Measurements from ENCODE around the gene KRTAP4-4.
"Not testable (repeated sequence)": the region's sequence is repeated elsewhere in the genome, so short reads cannot be mapped to it uniquely, and the experiment has no call there.

KRTAP4-4 gene

DNA sequence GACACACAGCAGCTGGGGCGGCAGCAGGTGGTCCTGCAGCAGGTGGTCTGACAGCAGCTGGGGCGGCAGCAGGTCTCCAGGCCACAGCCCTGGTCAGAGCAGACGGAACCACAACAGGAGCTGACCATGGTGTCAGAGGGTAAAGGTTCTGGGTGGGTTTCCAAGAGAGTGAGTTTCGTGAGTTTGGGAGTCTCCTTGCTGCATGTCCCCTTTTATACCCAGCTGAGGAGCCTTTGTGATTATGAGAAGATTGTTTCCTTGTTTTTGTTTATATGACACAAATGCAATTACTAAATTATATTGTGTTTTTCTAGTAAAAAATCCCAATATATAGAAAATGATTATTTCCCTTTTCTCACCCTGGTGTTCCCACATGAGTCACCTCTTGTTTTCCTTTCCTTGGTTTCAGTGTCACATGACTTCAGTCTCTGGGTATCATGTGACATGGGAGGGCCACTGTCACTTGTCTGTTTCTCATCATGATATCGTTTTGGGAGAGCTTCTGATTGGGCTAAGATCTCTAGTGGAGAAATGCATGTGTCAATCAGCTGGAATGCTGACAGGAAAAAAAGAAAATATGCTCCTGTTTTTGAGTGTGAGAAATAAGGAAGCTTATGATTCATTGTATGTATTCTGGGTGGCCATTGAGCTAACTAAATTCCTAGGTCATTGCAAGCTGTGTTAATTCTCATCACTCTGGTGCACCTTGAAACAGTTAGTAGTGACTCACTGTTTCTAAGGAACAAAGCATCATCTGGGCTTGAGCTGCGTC, 20.0 kb downstream of the KRTAP4-4 start, which contains the start of gene KRTAP4-6:
KRTAP4-6 (minus strand) TSS at position 185 of the 772 bp plus-strand sequence; CDS start at position 128, 57 bp downstream.
- TF ChIP-seq, protein P1, sequence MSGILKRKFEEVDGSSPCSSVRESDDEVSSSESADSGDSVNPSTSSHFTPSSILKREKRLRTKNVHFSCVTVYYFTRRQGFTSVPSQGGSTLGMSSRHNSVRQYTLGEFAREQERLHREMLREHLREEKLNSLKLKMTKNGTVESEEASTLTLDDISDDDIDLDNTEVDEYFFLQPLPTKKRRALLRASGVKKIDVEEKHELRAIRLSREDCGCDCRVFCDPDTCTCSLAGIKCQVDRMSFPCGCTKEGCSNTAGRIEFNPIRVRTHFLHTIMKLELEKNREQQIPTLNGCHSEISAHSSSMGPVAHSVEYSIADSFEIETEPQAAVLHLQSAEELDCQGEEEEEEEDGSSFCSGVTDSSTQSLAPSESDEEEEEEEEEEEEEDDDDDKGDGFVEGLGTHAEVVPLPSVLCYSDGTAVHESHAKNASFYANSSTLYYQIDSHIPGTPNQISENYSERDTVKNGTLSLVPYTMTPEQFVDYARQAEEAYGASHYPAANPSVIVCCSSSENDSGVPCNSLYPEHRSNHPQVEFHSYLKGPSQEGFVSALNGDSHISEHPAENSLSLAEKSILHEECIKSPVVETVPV (CRISPR knock-in tag; IDR thresholded peaks at IDR 0.05), result no peak
- TF ChIP-seq ZFP3 (CRISPR knock-in tag; IDR thresholded peaks at IDR 0.05) (no peak), GLIS3 (CRISPR knock-in tag; IDR thresholded peaks at IDR 0.05) (no peak), OSR1 (CRISPR knock-in tag; IDR thresholded peaks at IDR 0.05) (no peak), ISL1 (CRISPR knock-in tag; IDR thresholded peaks at IDR 0.05) (no peak), ZNF70 (CRISPR knock-in tag; IDR thresholded peaks at IDR 0.05) (no peak)
- ATAC-seq, result no peak

DNA sequence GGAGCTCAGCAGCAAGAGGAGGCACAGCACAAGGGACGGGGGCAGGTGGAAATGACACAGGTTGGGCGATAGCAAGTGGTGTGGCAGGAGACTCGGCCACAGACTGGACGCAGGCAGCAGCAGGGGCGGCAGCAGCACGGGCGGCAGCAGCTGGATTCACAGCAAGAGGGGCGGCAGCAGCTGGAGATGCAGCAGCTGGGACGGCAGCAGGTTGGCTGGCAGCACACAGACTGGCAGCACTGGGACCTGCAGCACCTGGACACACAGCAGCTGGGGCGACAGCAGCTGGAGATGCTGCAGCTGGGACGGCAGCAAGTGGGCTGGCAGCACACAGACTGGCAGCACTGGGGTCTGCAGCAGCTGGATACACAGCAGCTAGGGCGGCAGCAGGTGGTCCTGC, 20.7 kb downstream of the KRTAP4-4 start:
- ATAC-seq, result not testable (repeated sequence)

DNA sequence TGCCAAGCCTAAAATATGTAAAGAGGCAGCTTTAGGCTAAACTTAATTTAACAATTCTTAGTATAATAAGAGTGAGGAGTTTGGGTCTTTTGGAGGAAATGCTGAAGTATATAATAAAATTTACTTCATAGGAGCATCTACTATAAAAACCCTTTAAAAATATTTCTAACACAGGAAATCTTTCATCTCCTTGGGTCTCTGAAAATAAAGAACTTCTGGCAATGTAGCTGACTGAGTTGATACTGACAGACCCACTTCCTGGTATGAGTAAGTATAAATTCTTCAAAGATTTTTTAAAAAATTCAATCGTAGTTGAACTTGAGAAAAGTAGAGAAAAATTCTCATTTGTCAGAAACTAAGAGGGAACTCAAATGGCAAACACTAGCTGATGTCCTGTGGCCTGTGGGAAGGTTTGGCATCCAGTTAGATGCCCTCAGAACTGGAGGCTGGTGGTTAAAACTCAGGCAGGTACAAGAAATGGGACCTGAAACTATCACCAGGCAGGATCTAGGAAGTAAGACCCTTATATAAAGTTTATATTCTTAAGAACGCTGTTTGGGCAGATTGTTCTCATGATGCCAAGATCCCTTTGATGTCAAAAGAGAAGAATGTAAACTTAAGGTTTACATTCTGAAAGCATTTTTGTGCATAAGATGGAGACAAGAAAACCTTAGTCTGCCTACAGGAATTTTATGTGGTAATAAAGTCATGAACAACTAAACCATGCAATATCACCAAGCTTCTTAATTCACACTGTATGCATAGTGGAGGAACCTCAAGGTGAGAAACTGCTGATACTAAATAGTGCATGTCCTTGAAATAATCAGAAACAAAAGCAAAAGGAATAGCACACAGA, 26.4 kb downstream of the KRTAP4-4 start:
- ATAC-seq, result no peak
- TF ChIP-seq, protein P2, sequence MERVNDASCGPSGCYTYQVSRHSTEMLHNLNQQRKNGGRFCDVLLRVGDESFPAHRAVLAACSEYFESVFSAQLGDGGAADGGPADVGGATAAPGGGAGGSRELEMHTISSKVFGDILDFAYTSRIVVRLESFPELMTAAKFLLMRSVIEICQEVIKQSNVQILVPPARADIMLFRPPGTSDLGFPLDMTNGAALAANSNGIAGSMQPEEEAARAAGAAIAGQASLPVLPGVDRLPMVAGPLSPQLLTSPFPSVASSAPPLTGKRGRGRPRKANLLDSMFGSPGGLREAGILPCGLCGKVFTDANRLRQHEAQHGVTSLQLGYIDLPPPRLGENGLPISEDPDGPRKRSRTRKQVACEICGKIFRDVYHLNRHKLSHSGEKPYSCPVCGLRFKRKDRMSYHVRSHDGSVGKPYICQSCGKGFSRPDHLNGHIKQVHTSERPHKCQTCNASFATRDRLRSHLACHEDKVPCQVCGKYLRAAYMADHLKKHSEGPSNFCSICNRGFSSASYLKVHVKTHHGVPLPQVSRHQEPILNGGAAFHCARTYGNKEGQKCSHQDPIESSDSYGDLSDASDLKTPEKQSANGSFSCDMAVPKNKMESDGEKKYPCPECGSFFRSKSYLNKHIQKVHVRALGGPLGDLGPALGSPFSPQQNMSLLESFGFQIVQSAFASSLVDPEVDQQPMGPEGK (CRISPR knock-in tag; IDR thresholded peaks at IDR 0.05; ENCODE audit: borderline replicate concordance), result no peak
- TF ChIP-seq, protein P3, sequence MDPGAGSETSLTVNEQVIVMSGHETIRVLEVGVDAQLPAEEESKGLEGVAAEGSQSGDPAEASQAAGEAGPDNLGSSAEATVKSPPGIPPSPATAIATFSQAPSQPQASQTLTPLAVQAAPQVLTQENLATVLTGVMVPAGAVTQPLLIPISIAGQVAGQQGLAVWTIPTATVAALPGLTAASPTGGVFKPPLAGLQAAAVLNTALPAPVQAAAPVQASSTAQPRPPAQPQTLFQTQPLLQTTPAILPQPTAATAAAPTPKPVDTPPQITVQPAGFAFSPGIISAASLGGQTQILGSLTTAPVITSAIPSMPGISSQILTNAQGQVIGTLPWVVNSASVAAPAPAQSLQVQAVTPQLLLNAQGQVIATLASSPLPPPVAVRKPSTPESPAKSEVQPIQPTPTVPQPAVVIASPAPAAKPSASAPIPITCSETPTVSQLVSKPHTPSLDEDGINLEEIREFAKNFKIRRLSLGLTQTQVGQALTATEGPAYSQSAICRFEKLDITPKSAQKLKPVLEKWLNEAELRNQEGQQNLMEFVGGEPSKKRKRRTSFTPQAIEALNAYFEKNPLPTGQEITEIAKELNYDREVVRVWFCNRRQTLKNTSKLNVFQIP (CRISPR knock-in tag; IDR thresholded peaks at IDR 0.05; ENCODE audit: borderline replicate concordance, low read depth), result no peak
- TF ChIP-seq ZNF8 (CRISPR knock-in tag; IDR thresholded peaks at IDR 0.05), result no peak

DNA sequence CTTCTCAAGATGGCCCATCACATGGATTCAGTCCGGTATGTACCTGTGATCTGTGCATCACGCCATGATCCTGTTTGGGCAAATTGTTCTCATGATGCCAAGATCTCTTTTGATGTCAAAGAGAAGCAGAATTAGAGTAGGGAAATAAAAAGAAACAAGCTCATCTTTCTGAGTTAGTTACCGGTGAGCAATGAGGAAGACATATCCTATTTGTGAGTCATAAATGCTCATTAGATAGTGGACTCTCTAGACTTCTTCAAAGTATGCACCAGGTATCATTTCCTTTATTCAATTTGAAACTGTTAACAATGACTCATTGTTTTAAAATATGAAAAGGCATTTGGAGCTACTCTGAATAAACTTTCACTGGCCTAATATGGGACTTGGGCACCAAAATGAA, 28.6 kb downstream of the KRTAP4-4 start:
- no peak for ATAC-seq
- TF ChIP-seq OSR1 (CRISPR knock-in tag; IDR thresholded peaks at IDR 0.05) (no peak), PPARA (CRISPR knock-in tag; IDR thresholded peaks at IDR 0.05; ENCODE audit: borderline replicate concordance) (no peak), ARNTL (CRISPR knock-in tag; IDR thresholded peaks at IDR 0.05; ENCODE audit: borderline replicate concordance, low read depth) (no peak), CSDC2 (CRISPR knock-in tag; IDR thresholded peaks at IDR 0.05) (no peak), RARB (CRISPR knock-in tag; IDR thresholded peaks at IDR 0.05) (no peak), BACH2 (CRISPR knock-in tag; IDR thresholded peaks at IDR 0.05; ENCODE audit: borderline replicate concordance) (no peak), ZNF8 (CRISPR knock-in tag; IDR thresholded peaks at IDR 0.05) (no peak), TOX (CRISPR knock-in tag; IDR thresholded peaks at IDR 0.05; ENCODE audit: borderline replicate concordance) (no peak)
- TF ChIP-seq, protein P1 (CRISPR knock-in tag; IDR thresholded peaks at IDR 0.05), result no peak
- TF ChIP-seq, protein P4, sequence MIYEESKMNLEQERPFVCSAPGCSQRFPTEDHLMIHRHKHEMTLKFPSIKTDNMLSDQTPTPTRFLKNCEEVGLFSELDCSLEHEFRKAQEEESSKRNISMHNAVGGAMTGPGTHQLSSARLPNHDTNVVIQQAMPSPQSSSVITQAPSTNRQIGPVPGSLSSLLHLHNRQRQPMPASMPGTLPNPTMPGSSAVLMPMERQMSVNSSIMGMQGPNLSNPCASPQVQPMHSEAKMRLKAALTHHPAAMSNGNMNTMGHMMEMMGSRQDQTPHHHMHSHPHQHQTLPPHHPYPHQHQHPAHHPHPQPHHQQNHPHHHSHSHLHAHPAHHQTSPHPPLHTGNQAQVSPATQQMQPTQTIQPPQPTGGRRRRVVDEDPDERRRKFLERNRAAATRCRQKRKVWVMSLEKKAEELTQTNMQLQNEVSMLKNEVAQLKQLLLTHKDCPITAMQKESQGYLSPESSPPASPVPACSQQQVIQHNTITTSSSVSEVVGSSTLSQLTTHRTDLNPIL (CRISPR knock-in tag; IDR thresholded peaks at IDR 0.05; ENCODE audit: low read depth), result no peak

DNA sequence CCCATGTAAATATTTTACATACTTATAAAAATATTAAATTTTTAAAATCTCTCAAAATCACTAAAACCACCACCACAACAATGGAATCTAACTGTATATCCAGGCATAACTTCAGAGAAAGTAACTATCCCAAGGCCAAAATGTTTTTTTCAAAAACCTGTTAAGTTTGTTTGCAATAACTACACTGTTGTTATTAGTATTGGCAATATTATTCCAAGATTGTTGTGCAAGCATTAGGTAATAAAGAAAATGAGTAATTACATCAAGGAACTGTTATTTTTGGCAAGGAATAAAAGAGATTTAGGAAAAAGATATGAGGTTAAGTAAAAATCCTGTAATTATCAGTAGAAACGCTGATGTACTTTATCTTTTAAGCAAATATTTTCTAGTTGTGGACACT, 33.2 kb downstream of the KRTAP4-4 start:
- ATAC-seq, result no peak
- no peak for TF ChIP-seq ZNF565 (CRISPR knock-in tag; conservative IDR thresholded peaks at IDR 0.05; ENCODE audit: low read depth)

All from SK-N-SH treated with all-trans-retinoic acid at 6 μM for 48 hours (cell line).